ENCODE results near the gene OPA3. TPM values are rescaled to one million over a fixed set of nuclear protein-coding genes. Genes with fewer than 3 reads are reported as not detected.

OPA3 gene
- total RNA-seq, 1 experiment from 2014 or later: 10.7 TPM

Other genes starting within 250 kb of the OPA3 start
- 0.37 TPM in 1 of 2 replicates, not detected in the other for gene KLC3, start 244.1 kb downstream of the OPA3 start, total RNA-seq (2014; rRNA removed; shearing (Covaris generic))
- 45.8 and 63.4 TPM in 2 replicates for gene ERCC2, start 214.2 kb downstream of the OPA3 start, total RNA-seq (2014; rRNA removed; shearing (Covaris generic))
- 5.1 and 5.6 TPM in 2 replicates for gene PPP1R13L, start 179.7 kb downstream of the OPA3 start, total RNA-seq (2014; rRNA removed; shearing (Covaris generic))
- 10.5 and 25.5 TPM in 2 replicates for gene POLR1G, start 178.2 kb downstream of the OPA3 start, total RNA-seq (2014; rRNA removed; shearing (Covaris generic))
- 102 and 247 TPM in 2 replicates for gene ERCC1, start 160.9 kb downstream of the OPA3 start, total RNA-seq (2014; rRNA removed; shearing (Covaris generic))
- gene FOSB, start 116.8 kb downstream of the OPA3 start, total RNA-seq (2014; rRNA removed; shearing (Covaris generic)): 1.1 TPM in 1 of 2 replicates, not detected in the other
- 5.1 and 7.5 TPM in 2 replicates for gene RTN2, start 87.8 kb downstream of the OPA3 start, total RNA-seq (2014; rRNA removed; shearing (Covaris generic))
- 0.29 TPM in 1 of 2 replicates, not detected in the other for gene PPM1N, start 86.4 kb downstream of the OPA3 start, total RNA-seq (2014; rRNA removed; shearing (Covaris generic))
- gene VASP, start 77.3 kb downstream of the OPA3 start, total RNA-seq (2014; rRNA removed; shearing (Covaris generic)): 115 TPM in 2 replicates
- not detected in 2 replicates for gene GPR4, start 17.4 kb upstream of the OPA3 start, total RNA-seq (2014; rRNA removed; shearing (Covaris generic))
- gene EML2, start 54.6 kb upstream of the OPA3 start, total RNA-seq (2014; rRNA removed; shearing (Covaris generic)): 33.6 and 45.4 TPM in 2 replicates
- 0.72 and 2.1 TPM in 2 replicates for gene GIPR, start 83.4 kb upstream of the OPA3 start, total RNA-seq (2014; rRNA removed; shearing (Covaris generic))
- gene SNRPD2, start 107.2 kb upstream of the OPA3 start, total RNA-seq (2014; rRNA removed; shearing (Covaris generic)): 331 and 402 TPM in 2 replicates
- 11.6 and 14.6 TPM in 2 replicates for gene QPCTL, start 107.9 kb upstream of the OPA3 start, total RNA-seq (2014; rRNA removed; shearing (Covaris generic))
- 8.3 and 10.7 TPM in 2 replicates for gene FBXO46, start 146.1 kb upstream of the OPA3 start, total RNA-seq (2014; rRNA removed; shearing (Covaris generic))
- gene MEIOSIN, start 148.6 kb upstream of the OPA3 start, total RNA-seq (2014; rRNA removed; shearing (Covaris generic)): not detected in 2 replicates
- 9.1 and 10.2 TPM in 2 replicates for gene SIX5, start 184.4 kb upstream of the OPA3 start, total RNA-seq (2014; rRNA removed; shearing (Covaris generic))
- 7.4 and 10.6 TPM in 2 replicates for gene DMPK, start 197.7 kb upstream of the OPA3 start, total RNA-seq (2014; rRNA removed; shearing (Covaris generic))
- gene DMWD, start 208.0 kb upstream of the OPA3 start, total RNA-seq (2014; rRNA removed; shearing (Covaris generic)): 17.6 and 35.4 TPM in 2 replicates
- not detected in 2 replicates for gene RSPH6A, start 230.5 kb upstream of the OPA3 start, total RNA-seq (2014; rRNA removed; shearing (Covaris generic))

Measured in SJSA1 (cell line).